HUES48 (cell line): Measurements from ENCODE around the gene LRRC27.
"Not testable (repeated sequence)": the region's sequence is repeated elsewhere in the genome, so short reads cannot be mapped to it uniquely, and the experiment has no call there.

Source experiments
- H3K27ac ChIP-seq: one replicate; pipeline ENCODE4 v1.7.0; 2013; ENCODE audit warnings: low read depth, low read length, inconsistent platforms
- H3K27me3 ChIP-seq: 2 replicates; pipeline ENCODE4 v1.6.1; 2013; ENCODE audit warnings: mild to moderate bottlenecking, low read length; ENCODE audit not compliant: control insufficient read depth, insufficient read depth
- H3K36me3 ChIP-seq: 2 replicates; pipeline ENCODE4 v1.6.1; 2013; ENCODE audit warnings: low read length; ENCODE audit not compliant: control insufficient read depth, insufficient read depth
- H3K4me1 ChIP-seq: 2 replicates; pipeline ENCODE4 v1.6.1; 2013; ENCODE audit warnings: mild to moderate bottlenecking, low read length; ENCODE audit not compliant: control insufficient read depth, insufficient read depth
- H3K4me3 ChIP-seq: 2 replicates; pipeline ENCODE4 v1.5.1; 2013; ENCODE audit warnings: mild to moderate bottlenecking, low read depth, low read length
- H3K9ac ChIP-seq: 2 replicates; pipeline ENCODE4 v1.6.1; 2013; ENCODE audit warnings: mild to moderate bottlenecking, low read depth, low read length, moderate library complexity
- H3K9me3 ChIP-seq: 2 replicates; pipeline ENCODE4 v1.6.1; 2013; ENCODE audit warnings: low read length; ENCODE audit not compliant: control insufficient read depth, insufficient read depth

LRRC27 gene

DNA sequence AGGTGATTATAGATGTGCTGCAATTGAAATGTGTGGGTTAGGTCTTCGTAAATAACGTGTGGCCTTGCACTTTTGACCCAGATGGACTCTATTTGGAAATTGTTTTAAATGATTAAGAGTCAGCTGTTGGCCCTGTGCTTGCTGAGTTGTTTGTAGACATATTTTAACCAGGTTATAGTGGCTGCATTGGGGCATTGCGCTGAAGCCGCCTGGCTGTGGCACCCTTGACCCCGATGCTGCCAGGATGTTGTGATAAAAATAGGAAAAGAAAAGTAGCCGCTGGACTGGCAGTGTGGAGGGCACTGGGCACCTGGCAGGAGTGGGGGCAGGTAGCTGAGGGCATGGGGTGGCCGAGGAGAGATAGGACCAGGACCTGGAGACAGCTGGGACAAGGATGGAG lies 13.4 kb downstream of the LRRC27 start:
- Histone ChIP-seq H3K36me3 (no peaks in the 10 kb centered on the region), H3K27me3 (no peaks in the 10 kb centered on the region), H3K4me3 (no peak overlapping the region), H3K27ac (no peak overlapping the region), H3K4me1 (no peaks in the 10 kb centered on the region), H3K9me3 (no peaks in the 10 kb centered on the region), H3K9ac (no peak overlapping the region)

DNA sequence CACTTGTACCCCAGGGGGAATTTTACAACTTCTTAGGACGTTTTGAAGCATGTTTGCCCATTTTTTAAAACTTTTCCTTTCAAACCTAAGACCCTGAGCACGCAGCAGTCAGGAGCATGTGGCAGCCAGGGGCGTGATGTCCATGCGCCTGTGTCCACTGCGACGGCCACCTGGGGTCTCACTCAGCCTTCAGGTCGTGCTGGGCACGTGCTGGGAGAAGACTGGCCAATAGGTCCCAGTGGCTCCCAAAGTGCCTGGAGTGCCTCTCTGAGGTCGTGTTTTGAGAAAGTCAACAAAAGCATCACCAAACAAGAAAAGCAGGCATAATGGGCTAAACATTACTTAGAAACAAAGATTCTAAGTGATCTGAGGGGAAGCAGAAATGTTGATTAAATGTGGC lies 14.8 kb downstream of the LRRC27 start:
- Histone ChIP-seq H3K9me3 (no peaks in the 10 kb centered on the region), H3K4me3 (no peak overlapping the region), H3K36me3 (no peaks in the 10 kb centered on the region), H3K27me3 (peaks cover 4% of the 10 kb centered on the region), H3K9ac (no peak overlapping the region), H3K27ac (no peak overlapping the region), H3K4me1 (no peaks in the 10 kb centered on the region)

DNA sequence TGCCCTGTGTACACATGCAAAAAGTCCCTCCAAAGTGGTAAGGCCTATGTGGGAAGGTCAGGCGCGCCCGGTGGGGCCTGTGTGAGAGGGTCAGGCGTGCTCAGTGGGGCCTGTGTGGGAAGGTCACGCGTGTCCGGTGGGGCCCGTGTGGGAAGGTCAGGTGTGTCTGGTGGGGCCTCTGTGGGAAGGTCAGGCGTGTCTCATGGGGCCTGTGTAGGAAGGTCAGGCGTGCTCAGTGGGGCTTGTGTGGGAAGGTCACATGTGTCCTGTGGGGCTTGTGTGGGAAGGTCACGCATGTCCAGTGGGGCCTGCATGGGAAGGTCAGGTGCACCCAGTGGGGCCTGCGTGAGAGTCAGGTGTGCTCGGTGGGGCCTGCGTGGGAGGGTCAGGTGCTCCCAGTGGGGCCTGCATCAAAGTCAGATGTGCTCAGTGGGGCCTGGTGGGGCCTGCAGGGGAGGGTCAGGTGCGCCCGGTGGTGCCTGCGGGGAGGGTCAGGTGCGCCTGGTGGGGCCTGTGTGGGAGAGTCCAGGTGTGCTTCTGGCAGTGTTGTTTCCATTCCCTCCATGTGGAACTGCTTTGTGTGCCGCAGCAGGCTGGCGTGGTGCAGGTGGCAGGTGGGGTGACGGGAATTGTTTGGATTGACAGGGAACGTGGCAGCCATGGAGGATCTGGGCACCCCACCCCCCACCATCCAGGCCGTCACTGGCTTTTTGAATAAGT lies 15.4 kb downstream of the LRRC27 start:
- Histone ChIP-seq H3K9ac (no peak overlapping the region), H3K4me1 (no peaks in the 10 kb centered on the region), H3K27me3 (peaks cover 4% of the 10 kb centered on the region), H3K36me3 (no peaks in the 10 kb centered on the region), H3K27ac (no peak overlapping the region), H3K9me3 (no peaks in the 10 kb centered on the region), H3K4me3 (no peak overlapping the region)

DNA sequence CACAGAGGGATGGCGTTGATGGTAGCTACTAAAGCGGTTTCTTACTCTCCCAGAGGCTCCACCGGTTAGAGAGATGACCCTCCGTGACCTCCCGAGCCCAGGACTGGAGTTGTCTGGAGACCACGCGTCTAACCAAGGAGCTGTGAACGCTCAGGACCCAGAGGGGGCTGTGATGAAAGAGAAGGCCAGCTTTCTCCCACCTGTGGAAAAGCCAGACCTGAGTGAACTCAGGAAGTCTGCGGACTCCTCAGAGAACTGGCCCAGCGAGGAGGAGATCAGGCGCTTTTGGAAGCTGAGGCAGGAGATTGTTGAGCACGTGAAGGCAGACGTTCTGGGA lies 15.9 kb downstream of the LRRC27 start:
- H3K9me3 ChIP-seq: no peaks in the 10 kb centered on the region
- H3K9ac ChIP-seq: no peak overlapping the region
- no peak overlapping the region for H3K4me3 ChIP-seq
- H3K4me1 ChIP-seq: no peaks in the 10 kb centered on the region
- no peaks in the 10 kb centered on the region for H3K36me3 ChIP-seq
- no peak overlapping the region for H3K27ac ChIP-seq
- peaks cover 4% of the 10 kb centered on the region for H3K27me3 ChIP-seq

DNA sequence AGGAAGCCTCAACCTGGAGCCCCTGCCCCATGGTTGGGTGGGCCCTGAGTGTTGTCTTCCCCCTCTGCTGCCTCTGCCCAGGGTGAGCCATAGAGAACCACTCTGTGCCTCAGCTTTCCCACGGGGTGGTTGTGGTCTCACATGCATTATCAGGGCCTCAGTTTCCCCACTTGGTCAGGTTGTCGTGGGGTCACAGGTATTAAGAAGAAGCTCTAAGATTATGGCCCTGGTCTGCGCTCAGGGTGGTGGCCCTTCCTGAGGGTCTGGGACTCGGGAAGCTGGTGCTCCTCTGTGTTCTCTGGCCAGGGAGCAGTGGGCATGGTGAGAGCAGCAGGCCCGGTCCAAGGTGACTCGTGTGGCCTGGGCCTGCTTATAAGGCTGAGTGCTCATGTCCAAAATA lies 17.8 kb downstream of the LRRC27 start:
- Histone ChIP-seq H3K27ac (no peak overlapping the region), H3K27me3 (peaks cover 4% of the 10 kb centered on the region), H3K9me3 (no peaks in the 10 kb centered on the region), H3K4me1 (no peaks in the 10 kb centered on the region), H3K9ac (no peak overlapping the region), H3K36me3 (no peaks in the 10 kb centered on the region), H3K4me3 (no peak overlapping the region)

DNA sequence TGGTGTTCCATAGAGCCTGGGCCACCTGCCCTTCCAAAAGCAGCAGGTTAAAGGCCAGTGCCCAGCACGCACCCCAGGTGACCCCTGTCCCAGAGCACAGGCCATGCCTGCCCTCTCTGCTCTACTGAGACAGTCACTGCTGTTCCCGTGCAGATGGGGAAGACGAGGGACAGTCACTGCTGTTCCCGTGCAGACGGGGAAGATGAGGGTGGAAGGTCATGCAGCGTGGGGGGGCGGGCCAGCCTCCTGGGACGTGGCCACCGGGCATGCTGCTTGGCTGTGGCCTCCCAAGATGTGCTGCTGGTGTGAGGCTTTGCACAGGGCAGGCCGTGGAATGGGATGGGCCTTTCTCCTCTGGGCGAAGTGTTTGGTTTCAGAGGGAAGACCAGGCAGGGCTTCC lies 18.4 kb downstream of the LRRC27 start:
- no peaks in the 10 kb centered on the region for H3K36me3 ChIP-seq
- H3K27ac ChIP-seq: no peak overlapping the region

DNA sequence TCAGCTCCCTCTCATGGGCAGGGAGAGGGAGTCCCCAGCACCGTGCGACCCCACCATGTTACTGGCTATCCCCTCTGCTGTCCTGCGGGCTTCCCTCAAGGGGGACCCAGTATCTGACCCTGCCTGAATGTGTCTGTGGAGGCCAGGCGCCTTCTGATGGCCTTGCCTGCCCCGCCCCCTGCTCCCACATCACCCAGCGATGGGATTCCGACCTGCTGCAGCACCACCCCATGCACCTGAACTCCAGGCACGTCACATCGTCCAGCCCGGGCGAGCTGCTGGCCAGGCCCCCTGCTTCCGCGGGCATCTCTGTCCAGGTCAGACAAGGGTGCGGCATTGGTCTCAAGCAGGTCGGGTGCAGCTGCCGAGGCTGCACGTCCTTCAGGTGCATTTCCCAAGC lies 19.0 kb downstream of the LRRC27 start:
- Histone ChIP-seq H3K27me3 (peaks cover 4% of the 10 kb centered on the region), H3K4me1 (no peaks in the 10 kb centered on the region), H3K36me3 (no peaks in the 10 kb centered on the region), H3K4me3 (no peak overlapping the region), H3K9me3 (no peaks in the 10 kb centered on the region), H3K27ac (no peak overlapping the region), H3K9ac (no peak overlapping the region)

More for the DNA sequence above, 18.4 kb downstream of the LRRC27 start:
- Histone ChIP-seq H3K4me1 (no peaks in the 10 kb centered on the region), H3K9ac (no peak overlapping the region), H3K4me3 (no peak overlapping the region), H3K9me3 (no peaks in the 10 kb centered on the region), H3K27me3 (peaks cover 4% of the 10 kb centered on the region)

DNA sequence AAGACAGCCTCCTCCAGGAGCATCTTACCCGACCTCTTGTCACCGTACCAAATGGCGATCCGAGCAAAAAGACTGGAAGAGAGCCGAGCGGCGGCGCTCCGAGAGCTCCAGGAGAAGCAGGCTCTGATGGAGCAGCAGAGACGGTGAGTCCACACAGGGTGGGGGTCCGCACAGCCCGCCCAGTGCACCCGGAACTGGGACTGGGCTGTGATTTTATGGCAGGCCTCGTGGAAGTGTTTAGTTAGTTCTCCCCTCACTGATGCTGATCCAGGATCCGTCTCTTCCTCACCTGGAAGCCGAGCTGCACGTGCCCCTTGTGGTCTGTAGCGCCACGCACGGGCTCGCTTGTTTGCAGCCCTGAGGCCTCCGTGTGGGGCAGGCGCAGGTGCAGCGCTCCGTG lies 19.6 kb downstream of the LRRC27 start:
- H3K27me3 ChIP-seq: peaks cover 4% of the 10 kb centered on the region
- H3K27ac ChIP-seq: no peak overlapping the region
- H3K9ac ChIP-seq: no peak overlapping the region
- H3K36me3 ChIP-seq: no peaks in the 10 kb centered on the region
- H3K4me3 ChIP-seq: no peak overlapping the region
- no peaks in the 10 kb centered on the region for H3K4me1 ChIP-seq
- no peaks in the 10 kb centered on the region for H3K9me3 ChIP-seq

DNA sequence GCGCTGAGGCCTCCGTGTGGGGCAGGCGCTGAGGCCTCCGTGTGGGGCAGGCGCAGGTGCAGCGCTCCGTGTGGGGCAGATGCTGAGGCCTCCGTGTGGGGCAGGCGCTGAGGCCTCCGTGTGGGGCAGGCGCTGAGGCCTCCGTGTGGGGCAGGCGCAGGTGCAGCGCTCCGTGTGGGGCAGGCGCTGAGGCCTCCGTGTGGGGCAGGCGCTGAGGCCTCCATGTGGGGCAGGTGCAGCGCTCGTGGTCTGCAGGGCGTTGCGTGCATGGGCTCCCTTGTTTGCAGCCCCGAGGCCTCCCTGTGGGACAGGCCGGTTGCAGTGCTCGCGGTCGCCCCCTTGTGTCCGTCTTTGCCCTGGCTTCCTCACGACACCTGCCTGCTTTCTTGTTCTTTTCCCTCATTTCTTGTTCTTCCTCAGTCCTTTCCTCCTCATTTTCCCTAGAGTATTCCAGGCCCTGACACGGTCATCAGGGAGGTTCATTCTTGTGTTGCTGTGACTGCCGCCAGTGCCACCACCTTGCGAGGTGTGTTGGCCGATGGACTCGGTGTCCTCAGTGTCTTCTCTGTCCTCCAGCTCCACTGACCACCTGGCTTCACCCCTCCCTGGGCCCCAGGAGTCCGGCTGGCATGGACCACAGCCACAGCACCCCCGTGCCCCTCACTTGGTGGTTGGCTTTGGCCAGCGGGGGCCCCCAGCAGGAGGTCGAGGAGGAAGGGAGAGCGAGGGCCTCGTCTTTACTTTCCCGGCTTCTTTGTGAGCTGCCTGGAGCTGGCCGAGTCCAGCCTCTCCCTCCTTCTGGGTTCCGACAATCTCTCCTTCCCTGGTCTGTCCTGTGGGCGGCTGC lies 20.7 kb downstream of the LRRC27 start:
- H3K4me1 ChIP-seq, H3K9ac ChIP-seq: not testable (repeated sequence)

DNA sequence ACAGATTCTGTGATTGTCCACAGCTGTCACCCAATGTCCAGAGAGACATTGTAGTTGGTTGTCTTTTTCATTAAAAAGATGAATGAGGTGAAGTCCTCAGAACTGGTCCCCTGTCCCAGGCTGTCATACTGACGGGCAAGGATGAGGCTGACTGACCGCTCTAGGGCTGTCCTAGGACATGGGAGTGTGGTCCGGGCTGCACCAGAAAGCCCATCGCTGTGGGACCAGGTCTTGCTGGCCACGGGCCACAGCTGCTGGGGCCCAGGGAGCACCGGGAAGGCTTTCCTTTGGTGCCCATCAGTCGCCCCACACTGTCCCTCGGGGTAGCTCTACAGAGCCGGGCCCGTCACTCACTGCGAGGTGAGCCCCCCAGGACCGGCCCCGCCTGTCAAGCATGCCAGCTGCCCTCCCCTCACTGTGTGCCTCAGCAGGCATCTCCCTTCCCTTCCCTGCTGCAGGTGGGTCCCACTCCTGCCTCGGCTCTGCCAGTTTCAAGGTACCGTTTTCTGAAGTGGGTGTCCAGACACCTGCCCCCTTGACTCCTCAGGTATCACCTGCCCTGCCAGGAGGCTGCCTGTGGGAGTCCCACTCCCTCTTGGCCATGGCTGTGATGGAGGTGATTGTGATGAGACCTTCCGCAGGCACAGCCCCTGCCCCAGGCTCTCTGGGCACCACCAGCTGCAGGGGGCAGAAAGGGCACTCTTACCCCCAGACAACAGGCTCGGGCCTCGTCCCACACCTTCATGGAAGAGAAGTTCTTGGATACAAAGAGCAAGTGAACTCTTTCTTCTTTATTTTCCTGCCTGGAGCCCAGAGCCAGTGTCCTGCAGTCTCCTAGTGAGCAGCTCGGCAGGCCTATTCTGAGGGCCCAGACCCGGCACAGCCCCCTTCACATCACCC lies 21.7 kb downstream of the LRRC27 start:
- Histone ChIP-seq H3K4me3 (no peak overlapping the region), H3K36me3 (no peaks in the 10 kb centered on the region), H3K9me3 (no peaks in the 10 kb centered on the region), H3K9ac (no peak overlapping the region), H3K27me3 (peaks cover 4% of the 10 kb centered on the region), H3K4me1 (no peaks in the 10 kb centered on the region), H3K27ac (no peak overlapping the region)

More for the DNA sequence above, 20.7 kb downstream of the LRRC27 start:
- not testable (repeated sequence) for H3K27ac ChIP-seq, H3K9me3 ChIP-seq, H3K27me3 ChIP-seq, H3K36me3 ChIP-seq, H3K4me3 ChIP-seq
